Panc1 (cell line): ENCODE measurements around the gene COL6A1. TPM values are rescaled to one million over a fixed set of nuclear protein-coding genes. Genes with fewer than 3 reads are reported as not detected.

ENCODE experiments used
- ATAC-seq: fragments of 200-7000 bp; cut with Tn5 transposase; 2 replicates; pipeline ENCODE4 v1.9.1; 2020; ENCODE audit warnings: mild to moderate bottlenecking, moderate library complexity
- BruUV-seq: library from RNA; stranded (reverse); fragments of 400-500 nt; replicated peaks from 2 replicates; lab custom pipeline; 2021; lab: Mats Ljungman, UMichigan
- CTCF ChIA-PET: fragments of 300-600 bp; sonication (Branson Sonifier 250); formaldehyde crosslinking; loops from one replicate; lab custom pipeline; 2022; ENCODE audit warnings: antibody characterized with exemption; lab: Charles Lee
- POLR2A ChIA-PET: fragments of 300-600 bp; sonication (Branson Sonifier 250); formaldehyde crosslinking; loops from one replicate; lab custom pipeline; 2022; ENCODE audit warnings: antibody characterized with exemption; lab: Charles Lee
- DNase-seq: peaks from one replicate; pipeline ENCODE4 v3.0.0-alpha.2; 2010; ENCODE audit warnings: low read depth, low spot score
- H3K27ac ChIP-seq: 2 replicates; pipeline ENCODE4 v1.5.1; 2011; ENCODE audit warnings: mild to moderate bottlenecking, low read length, inconsistent platforms
- H3K27me3 ChIP-seq: fragments of 200-500 bp; sonication (Bioruptor generic); 2 replicates; pipeline ENCODE4 v1.6.0; 2014; ENCODE audit warnings: low read length, inconsistent platforms; ENCODE audit not compliant: control insufficient read depth, insufficient read depth
- H3K36me3 ChIP-seq: fragments of 200-500 bp; sonication (Bioruptor generic); 2 replicates; pipeline ENCODE4 v1.5.1; 2014; ENCODE audit warnings: inconsistent platforms, mild to moderate bottlenecking, low read length, moderate library complexity; ENCODE audit not compliant: control insufficient read depth, insufficient read depth
- H3K4me1 ChIP-seq: 2 replicates; pipeline ENCODE4 v1.5.1; 2011; ENCODE audit warnings: inconsistent platforms, mild to moderate bottlenecking, low read length, moderate library complexity; ENCODE audit not compliant: control insufficient read depth, insufficient read depth
- H3K4me3 ChIP-seq, 2 experiments: 2 replicates each; pipeline ENCODE4 v1.5.1; 2011 to 2012; ENCODE audit warnings: low read depth in 2 of 2, low read length in 2 of 2, mild to moderate bottlenecking in 2 of 2, inconsistent platforms in 1 of 2, moderate library complexity in 1 of 2
- H3K9me3 ChIP-seq: fragments of 200-500 bp; sonication (Bioruptor generic); 2 replicates; pipeline ENCODE4 v1.5.1; 2014; ENCODE audit warnings: low read depth, mild to moderate bottlenecking, inconsistent platforms, low read length, moderate library complexity; ENCODE audit not compliant: control insufficient read depth, insufficient read depth
- POLR2AphosphoS5 ChIP-seq: IDR thresholded peaks from 2 replicates; pipeline ENCODE4 v1.6.1; 2012; ENCODE audit warnings: mild to moderate bottlenecking, low read depth, low read length, moderate library complexity
- REST ChIP-seq, 2 experiments: IDR thresholded peaks; 2 replicates each; pipeline ENCODE4 v1.6.1; 2011 to 2012; ENCODE audit warnings: low read depth in 2 of 2, control low read depth in 1 of 2, low read length in 1 of 2, mild to moderate bottlenecking in 1 of 2, moderate library complexity in 1 of 2; ENCODE audit not compliant: insufficient read depth in 1 of 2
- SIN3A ChIP-seq: IDR thresholded peaks from 2 replicates; pipeline ENCODE4 v1.6.1; 2012; ENCODE audit warnings: low read depth, mild to moderate bottlenecking, low read length, moderate library complexity, borderline replicate concordance; ENCODE audit not compliant: insufficient read depth
- TCF7L2 ChIP-seq: IDR thresholded peaks from 2 replicates; pipeline ENCODE4 v1.6.1; 2011; ENCODE audit warnings: mild to moderate bottlenecking, low read depth, low read length, inconsistent platforms
- in situ Hi-C: cut with HindIII; loops from 2 replicates; pipeline ENCODE4 v1.10.0; 2016; ENCODE audit warnings: low sequenced_read_pairs, low pct_unique_long_range_greater_than_20kb
- intact Hi-C: fragments of 100-400 bp; cut with micrococcal nuclease; formaldehyde crosslinking; loops from one replicate; pipeline ENCODE4 v1.10.0; 2022; ENCODE audit not compliant: unreplicated experiment
- total RNA-seq: library from RNA; stranded (reverse); gene quantifications from one replicate; pipeline ENCODE4 v1.2.1, GENCODE V29; 2021; ENCODE audit not compliant: unreplicated experiment
- TF ChIP-seq, protein P1 (sequence below): fragments of 450-650 bp; IDR thresholded peaks from 2 replicates; pipeline ENCODE4 v1.5.1; 2017; ENCODE audit warnings: mild to moderate bottlenecking

Gene COL6A1
- total RNA-seq, 1 experiment from 2014 or later: 34.2 TPM

DNA sequence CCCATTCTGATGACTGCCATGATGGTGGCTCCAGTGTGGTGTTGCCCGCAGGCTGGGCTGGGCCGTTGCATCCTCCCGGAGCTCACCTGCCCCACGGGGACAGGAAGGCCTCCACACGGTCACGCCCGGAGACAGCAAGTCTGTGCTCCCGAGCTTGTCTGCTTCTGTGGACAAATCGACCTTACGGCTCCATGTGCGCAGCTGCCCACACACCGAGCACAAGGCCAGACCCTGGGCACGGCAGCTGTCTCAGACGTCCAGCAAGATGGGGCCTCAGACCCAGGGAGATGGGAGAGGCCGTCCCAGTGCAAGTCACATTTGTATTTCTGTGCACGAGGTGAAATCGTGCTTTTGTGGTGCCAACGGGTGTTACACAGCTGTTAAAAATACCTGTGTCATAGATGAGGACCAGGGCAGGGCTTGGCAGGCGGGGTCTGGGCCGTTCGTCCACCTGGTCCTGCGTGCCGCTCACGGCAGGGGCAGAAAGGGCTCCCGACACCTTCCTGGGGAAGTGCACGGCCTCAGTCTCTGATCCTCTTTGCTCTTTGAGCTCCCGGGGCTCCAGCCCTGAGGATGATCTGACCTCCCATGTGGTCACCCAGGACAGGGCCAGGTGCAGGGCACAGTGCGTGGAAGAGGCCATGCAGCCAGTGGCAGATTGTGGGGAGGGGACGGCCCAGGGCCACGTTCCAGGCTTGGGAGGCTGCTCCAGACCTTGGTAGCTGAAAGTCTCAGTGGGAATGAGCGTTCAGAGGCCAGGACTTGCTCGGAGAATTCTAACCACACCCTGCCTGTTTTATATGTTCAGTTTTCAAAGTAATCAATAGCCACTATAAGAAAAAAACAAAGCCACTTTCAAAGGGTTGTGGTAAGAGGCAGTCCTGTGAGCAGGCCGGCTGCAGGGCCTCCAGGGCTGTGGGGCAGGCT lies 13.5 kb downstream of the COL6A1 start:
- Histone ChIP-seq H3K4me1 (peaks cover 10% of the 10 kb centered on the region), H3K36me3 (no peaks in the 10 kb centered on the region), H3K27ac (no peak overlapping the region), H3K9me3 (no peaks in the 10 kb centered on the region), H3K27me3 (no peaks in the 10 kb centered on the region), H3K4me3 (no peak overlapping the region)
- ChIA-PET CTCF (no interaction called here), POLR2A (no interaction called here)
- peak; percentile 34; the same call in 1 of the 2 replicates for ATAC-seq
- no peak for DNase-seq
- in situ Hi-C loops (no loop called here), intact Hi-C loops (no loop called here)
- TF ChIP-seq SIN3A (no peak), TCF7L2 (no peak), REST (IDR thresholded peaks at IDR 0.05; ENCODE audit: insufficient read depth in 1 of 2, low read depth in 2 of 2, low read length in 1 of 2) (no peak), POLR2AphosphoS5 (no peak)
- TF ChIP-seq, protein P1, sequence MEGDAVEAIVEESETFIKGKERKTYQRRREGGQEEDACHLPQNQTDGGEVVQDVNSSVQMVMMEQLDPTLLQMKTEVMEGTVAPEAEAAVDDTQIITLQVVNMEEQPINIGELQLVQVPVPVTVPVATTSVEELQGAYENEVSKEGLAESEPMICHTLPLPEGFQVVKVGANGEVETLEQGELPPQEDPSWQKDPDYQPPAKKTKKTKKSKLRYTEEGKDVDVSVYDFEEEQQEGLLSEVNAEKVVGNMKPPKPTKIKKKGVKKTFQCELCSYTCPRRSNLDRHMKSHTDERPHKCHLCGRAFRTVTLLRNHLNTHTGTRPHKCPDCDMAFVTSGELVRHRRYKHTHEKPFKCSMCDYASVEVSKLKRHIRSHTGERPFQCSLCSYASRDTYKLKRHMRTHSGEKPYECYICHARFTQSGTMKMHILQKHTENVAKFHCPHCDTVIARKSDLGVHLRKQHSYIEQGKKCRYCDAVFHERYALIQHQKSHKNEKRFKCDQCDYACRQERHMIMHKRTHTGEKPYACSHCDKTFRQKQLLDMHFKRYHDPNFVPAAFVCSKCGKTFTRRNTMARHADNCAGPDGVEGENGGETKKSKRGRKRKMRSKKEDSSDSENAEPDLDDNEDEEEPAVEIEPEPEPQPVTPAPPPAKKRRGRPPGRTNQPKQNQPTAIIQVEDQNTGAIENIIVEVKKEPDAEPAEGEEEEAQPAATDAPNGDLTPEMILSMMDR: no peak
- BruUV-seq: no TSS peak

GRCh38 chr21:45995686-45996179 lies 14.2 kb downstream of the COL6A1 start:
- intact Hi-C loops (no loop called here), in situ Hi-C loops (no loop called here)
- no peak for TF ChIP-seq SIN3A
- H3K36me3 ChIP-seq: no peaks in the 10 kb centered on the region
- DNase-seq (no peak), ATAC-seq (peak; percentile 46)
- H3K27me3 ChIP-seq: no peaks in the 10 kb centered on the region
- ChIA-PET CTCF (no interaction called here), POLR2A (no interaction called here)
- no peaks in the 10 kb centered on the region for H3K9me3 ChIP-seq
- H3K4me3 ChIP-seq: no peak overlapping the region
- peaks cover 10% of the 10 kb centered on the region for H3K4me1 ChIP-seq
- BruUV-seq: no TSS peak
- no peak overlapping the region for H3K27ac ChIP-seq
